Heart left ventricle (tissue), 13 donors: Measurements from ENCODE around the gene ZNF775.

Experiments
- CTCF ChIP-seq, 12 donors: fragments of 200-600 bp; sonication (generic) in 4 of 12; IDR thresholded peaks; one replicate each; pipeline versions ENCODE4 v1.5.0 to v1.8.0; 2018 to 2022; ENCODE audit warnings: antibody characterized with exemption in 12 of 12, mild to moderate bottlenecking in 5 of 12
- POLR2A ChIP-seq, 2 donors: fragments of 450-650 bp; IDR thresholded peaks; one replicate each; pipeline ENCODE4 v1.6.1; 2017; ENCODE audit warnings: antibody characterized with exemption in 2 of 2, mild to moderate bottlenecking in 2 of 2, moderate library complexity in 2 of 2
- donor health status: ischemic (EF 13 %, LVEDD 7.1; RV severe dilation, severe dysfunction).
- donor health status: DM: no; HTN: yes; CAD: no.
- donor health status: DM: no; HTN: no; CAD: no.
- donor health status: ischemic (EF 25% LVEDD 6.9; RV normal size, moderate dysfunction).
- donor health status: ischemic (EF 25% LVEDD 5.7; RV mildly dilated, moderate dysfunction).
- donor health status: ischemic (EF 35%, LVEDD 5.7; RV mildly dilated, moderate dysfunction).
- donor health status: nonischemic (EF 11% LVEDD 7.7; RV severe dilation, severe dysfunction).
- donor health status: DM: yes; HTN: yes; CAD: no.
- donor health status: PGD.
- donor health status: ischemic (EF 29% LVEDD 5.4; RV normal size, mild dysfunction).
- donor health status: nonischemic (EF 23%, LVEDD 6.1; RV moderate dilation, normal function).

GRCh38 chr7:150365194-150365593 lies 13.9 kb upstream of the ZNF775 start:
- TF ChIP-seq CTCF (IDR thresholded peaks at IDR 0.05) (no peak), POLR2A (IDR thresholded peaks at IDR 0.05) (no peak)
